ENCODE measurements around the gene HCK.

DNA sequence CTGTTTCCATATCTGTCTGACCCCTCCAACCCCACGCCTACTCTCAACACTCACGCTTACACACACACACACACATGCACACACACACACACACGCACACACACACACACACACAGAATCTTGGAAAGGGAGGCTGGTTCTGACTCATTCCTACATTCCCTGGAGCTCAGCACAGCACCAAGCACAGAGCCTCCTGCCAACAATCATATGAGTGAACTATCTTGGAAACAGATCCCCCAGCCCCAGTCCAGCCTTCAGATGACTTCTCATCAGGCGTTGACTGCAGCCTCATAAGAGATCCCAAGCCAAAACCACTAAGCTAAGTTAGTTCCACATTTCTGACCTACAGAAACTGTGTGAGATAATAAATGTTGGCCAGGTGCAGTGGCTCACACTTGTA lies 14.1 kb upstream of the HCK start:
- TF ChIP-seq, protein P1, sequence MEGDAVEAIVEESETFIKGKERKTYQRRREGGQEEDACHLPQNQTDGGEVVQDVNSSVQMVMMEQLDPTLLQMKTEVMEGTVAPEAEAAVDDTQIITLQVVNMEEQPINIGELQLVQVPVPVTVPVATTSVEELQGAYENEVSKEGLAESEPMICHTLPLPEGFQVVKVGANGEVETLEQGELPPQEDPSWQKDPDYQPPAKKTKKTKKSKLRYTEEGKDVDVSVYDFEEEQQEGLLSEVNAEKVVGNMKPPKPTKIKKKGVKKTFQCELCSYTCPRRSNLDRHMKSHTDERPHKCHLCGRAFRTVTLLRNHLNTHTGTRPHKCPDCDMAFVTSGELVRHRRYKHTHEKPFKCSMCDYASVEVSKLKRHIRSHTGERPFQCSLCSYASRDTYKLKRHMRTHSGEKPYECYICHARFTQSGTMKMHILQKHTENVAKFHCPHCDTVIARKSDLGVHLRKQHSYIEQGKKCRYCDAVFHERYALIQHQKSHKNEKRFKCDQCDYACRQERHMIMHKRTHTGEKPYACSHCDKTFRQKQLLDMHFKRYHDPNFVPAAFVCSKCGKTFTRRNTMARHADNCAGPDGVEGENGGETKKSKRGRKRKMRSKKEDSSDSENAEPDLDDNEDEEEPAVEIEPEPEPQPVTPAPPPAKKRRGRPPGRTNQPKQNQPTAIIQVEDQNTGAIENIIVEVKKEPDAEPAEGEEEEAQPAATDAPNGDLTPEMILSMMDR (IDR thresholded peaks at IDR 0.05): no peak
- TF ChIP-seq POLR2A (IDR thresholded peaks at IDR 0.05) (no peak), EP300 (IDR thresholded peaks at IDR 0.05) (no peak)

All from sigmoid colon (tissue), 4 donors.